KMS-11 (cell line): ENCODE measurements around the gene MIPOL1.

Experiments
- H2AFZ ChIP-seq: fragments of 200-600 bp; sonication (generic); 2 replicates; pipeline ENCODE4 v1.6.1; 2016; ENCODE audit warnings: antibody characterized with exemption, mixed run types, low read depth
- H3K27ac ChIP-seq: fragments of 200-600 bp; sonication (generic); 2 replicates; pipeline ENCODE4 v1.6.1; 2016; ENCODE audit warnings: mild to moderate bottlenecking, mixed run types
- H3K27me3 ChIP-seq: fragments of 200-600 bp; sonication (generic); 2 replicates; pipeline ENCODE4 v1.6.1; 2017; ENCODE audit warnings: mild to moderate bottlenecking, low read depth, mixed run types, moderate library complexity; ENCODE audit not compliant: insufficient read depth
- H3K36me3 ChIP-seq: fragments of 200-600 bp; sonication (generic); 2 replicates; pipeline ENCODE4 v1.6.1; 2017; ENCODE audit warnings: mild to moderate bottlenecking, mixed run types; ENCODE audit not compliant: insufficient read depth
- H3K4me1 ChIP-seq: fragments of 200-600 bp; sonication (generic); 2 replicates; pipeline ENCODE4 v1.6.1; 2016; ENCODE audit warnings: mild to moderate bottlenecking, low read depth, mixed run types; ENCODE audit not compliant: poor library complexity, severe bottlenecking
- H3K4me2 ChIP-seq: fragments of 200-600 bp; sonication (generic); 2 replicates; pipeline ENCODE4 v1.7.0; 2016; ENCODE audit warnings: mild to moderate bottlenecking, mixed run types
- H3K4me3 ChIP-seq: fragments of 200-600 bp; sonication (generic); IDR thresholded peaks from 2 replicates; pipeline ENCODE4 v1.6.1; 2017; ENCODE audit warnings: low read depth, low read length, mixed read lengths; ENCODE audit not compliant: insufficient read depth
- H3K79me2 ChIP-seq: fragments of 200-600 bp; sonication (generic); 2 replicates; pipeline ENCODE4 v1.6.1; 2016; ENCODE audit warnings: low read depth, mixed run types; ENCODE audit not compliant: insufficient read depth
- H3K9ac ChIP-seq: fragments of 200-600 bp; sonication (generic); 2 replicates; pipeline ENCODE4 v1.6.1; 2016; ENCODE audit warnings: mild to moderate bottlenecking, mixed run types
- H4K20me1 ChIP-seq: fragments of 200-600 bp; sonication (generic); 2 replicates; pipeline ENCODE4 v1.6.1; 2016; ENCODE audit warnings: mild to moderate bottlenecking, mixed run types; ENCODE audit not compliant: insufficient read depth
- CTCF ChIP-seq: fragments of 200-600 bp; sonication (generic); conservative IDR thresholded peaks from 2 replicates; pipeline ENCODE4 v1.6.1; 2017; ENCODE audit warnings: low read depth, mild to moderate bottlenecking, antibody characterized with exemption, low read length, moderate library complexity, mixed read lengths

Gene MIPOL1

GRCh38 chr14:37274652-37275051 lies 76.9 kb downstream of the MIPOL1 start:
- no peaks in the 10 kb centered on the region for H3K27me3 ChIP-seq
- no peaks in the 10 kb centered on the region for H3K36me3 ChIP-seq
- H3K4me3 ChIP-seq: no peak overlapping the region
- H3K27ac ChIP-seq: no peak overlapping the region
- H3K79me2 ChIP-seq: no peaks in the 10 kb centered on the region
- H3K4me1 ChIP-seq: no peaks in the 10 kb centered on the region
- H3K9ac ChIP-seq: no peak overlapping the region
- TF ChIP-seq CTCF: no peak
- no peaks in the 10 kb centered on the region for H4K20me1 ChIP-seq
- H2AFZ ChIP-seq: no peak overlapping the region
- no peak overlapping the region for H3K4me2 ChIP-seq

GRCh38 chr14:37275963-37276362 lies 78.2 kb downstream of the MIPOL1 start:
- H3K27ac ChIP-seq: no peak overlapping the region
- H3K4me2 ChIP-seq: no peak overlapping the region
- no peak overlapping the region for H3K4me3 ChIP-seq
- no peaks in the 10 kb centered on the region for H3K27me3 ChIP-seq
- H3K9ac ChIP-seq: no peak overlapping the region
- H4K20me1 ChIP-seq: no peaks in the 10 kb centered on the region
- TF ChIP-seq CTCF: no peak
- H3K36me3 ChIP-seq: no peaks in the 10 kb centered on the region
- H3K79me2 ChIP-seq: no peaks in the 10 kb centered on the region
- H3K4me1 ChIP-seq: no peaks in the 10 kb centered on the region
- no peak overlapping the region for H2AFZ ChIP-seq

- Histone ChIP-seq H3K4me1 (no peaks in the 10 kb centered on the region), H3K36me3 (no peaks in the 10 kb centered on the region), H3K4me2 (no peak overlapping the region), H3K27me3 (no peaks in the 10 kb centered on the region), H3K9ac (no peak overlapping the region), H3K79me2 (no peaks in the 10 kb centered on the region), H2AFZ (no peak overlapping the region), H3K4me3 (no peak overlapping the region), H4K20me1 (no peaks in the 10 kb centered on the region), H3K27ac (no peak overlapping the region)
- no peak for TF ChIP-seq CTCF
Observed at GRCh38 chr14:37278636-37279538, 81.2 kb downstream of the MIPOL1 start.

- Histone ChIP-seq H3K27me3 (no peaks in the 10 kb centered on the region), H3K27ac (no peak overlapping the region), H3K4me1 (no peaks in the 10 kb centered on the region), H4K20me1 (no peaks in the 10 kb centered on the region), H3K4me3 (no peak overlapping the region), H3K79me2 (no peaks in the 10 kb centered on the region), H3K4me2 (no peak overlapping the region), H3K9ac (no peak overlapping the region), H3K36me3 (no peaks in the 10 kb centered on the region), H2AFZ (no peak overlapping the region)
- TF ChIP-seq CTCF: no peak
Observed at GRCh38 chr14:37279818-37280217, 82.1 kb downstream of the MIPOL1 start.
